HepG2 (cell line): ENCODE measurements around the gene COPZ2.
"Not testable (repeated sequence)": the region's sequence is repeated elsewhere in the genome, so short reads cannot be mapped to it uniquely, and the experiment has no call there.

ENCODE experiments used
- FOXP1 ChIP-seq, 2 experiments: fragments of 450-650 bp in 1 of 2; IDR thresholded peaks; 2 replicates each; pipeline ENCODE4 v1.6.1; 2017 to 2018; ENCODE audit warnings: antibody characterized with exemption in 1 of 2
- NR1H2 ChIP-seq: sonication (generic); formaldehyde crosslinking; IDR thresholded peaks from 2 replicates; pipeline ENCODE4 v1.8.1; 2022; ENCODE audit warnings: low read depth, missing genetic modification reagents, borderline replicate concordance
- POLR2AphosphoS5 ChIP-seq: IDR thresholded peaks from 2 replicates; pipeline ENCODE4 v1.6.1; 2012; ENCODE audit warnings: low read depth, low read length
- ZSCAN20 ChIP-seq: sonication (generic); formaldehyde crosslinking; IDR thresholded peaks from 2 replicates; pipeline ENCODE4 v1.4.0; 2020; ENCODE audit warnings: missing genetic modification reagents, mild to moderate bottlenecking, borderline replicate concordance
- TF ChIP-seq, protein P1 (sequence below): sonication (generic); formaldehyde crosslinking; IDR thresholded peaks from 2 replicates; pipeline ENCODE4 v1.5.0; 2020; ENCODE audit warnings: mild to moderate bottlenecking, missing genetic modification reagents, moderate library complexity
- TF ChIP-seq, protein P2 (sequence below): sonication (generic); formaldehyde crosslinking; IDR thresholded peaks from 2 replicates; pipeline ENCODE4 v1.4.0; 2020; ENCODE audit warnings: mild to moderate bottlenecking, missing genetic modification reagents
- TF ChIP-seq, protein P3 (sequence below): IDR thresholded peaks from 2 replicates; pipeline ENCODE4 v1.6.1; 2012; ENCODE audit warnings: inconsistent platforms

DNA sequence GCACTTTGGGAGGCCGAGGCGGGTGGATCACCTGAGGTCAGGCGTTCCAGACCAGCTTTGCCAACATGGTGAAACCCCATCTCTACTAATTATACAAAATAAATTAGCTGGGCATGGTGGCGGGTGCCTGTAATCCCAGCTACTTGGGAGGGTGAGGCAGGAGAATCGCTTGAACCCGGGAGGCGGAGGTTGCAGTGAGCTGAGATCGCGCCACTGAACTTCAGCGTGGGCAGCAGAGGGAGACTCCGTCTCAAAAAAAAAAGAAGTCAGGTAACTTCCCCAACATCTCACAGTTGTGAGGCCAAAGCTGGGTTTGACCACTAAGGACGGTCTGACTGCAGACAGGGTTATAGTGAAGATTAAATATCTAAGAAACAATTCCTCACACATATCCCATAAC lies 2.9 kb downstream of the COPZ2 start:
- TF ChIP-seq, protein P1, sequence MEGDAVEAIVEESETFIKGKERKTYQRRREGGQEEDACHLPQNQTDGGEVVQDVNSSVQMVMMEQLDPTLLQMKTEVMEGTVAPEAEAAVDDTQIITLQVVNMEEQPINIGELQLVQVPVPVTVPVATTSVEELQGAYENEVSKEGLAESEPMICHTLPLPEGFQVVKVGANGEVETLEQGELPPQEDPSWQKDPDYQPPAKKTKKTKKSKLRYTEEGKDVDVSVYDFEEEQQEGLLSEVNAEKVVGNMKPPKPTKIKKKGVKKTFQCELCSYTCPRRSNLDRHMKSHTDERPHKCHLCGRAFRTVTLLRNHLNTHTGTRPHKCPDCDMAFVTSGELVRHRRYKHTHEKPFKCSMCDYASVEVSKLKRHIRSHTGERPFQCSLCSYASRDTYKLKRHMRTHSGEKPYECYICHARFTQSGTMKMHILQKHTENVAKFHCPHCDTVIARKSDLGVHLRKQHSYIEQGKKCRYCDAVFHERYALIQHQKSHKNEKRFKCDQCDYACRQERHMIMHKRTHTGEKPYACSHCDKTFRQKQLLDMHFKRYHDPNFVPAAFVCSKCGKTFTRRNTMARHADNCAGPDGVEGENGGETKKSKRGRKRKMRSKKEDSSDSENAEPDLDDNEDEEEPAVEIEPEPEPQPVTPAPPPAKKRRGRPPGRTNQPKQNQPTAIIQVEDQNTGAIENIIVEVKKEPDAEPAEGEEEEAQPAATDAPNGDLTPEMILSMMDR (CRISPR knock-in tag) = 0 out of 2 replicates have a peak, but pooled peaks have one; percentile 24
- TF ChIP-seq, protein P2, sequence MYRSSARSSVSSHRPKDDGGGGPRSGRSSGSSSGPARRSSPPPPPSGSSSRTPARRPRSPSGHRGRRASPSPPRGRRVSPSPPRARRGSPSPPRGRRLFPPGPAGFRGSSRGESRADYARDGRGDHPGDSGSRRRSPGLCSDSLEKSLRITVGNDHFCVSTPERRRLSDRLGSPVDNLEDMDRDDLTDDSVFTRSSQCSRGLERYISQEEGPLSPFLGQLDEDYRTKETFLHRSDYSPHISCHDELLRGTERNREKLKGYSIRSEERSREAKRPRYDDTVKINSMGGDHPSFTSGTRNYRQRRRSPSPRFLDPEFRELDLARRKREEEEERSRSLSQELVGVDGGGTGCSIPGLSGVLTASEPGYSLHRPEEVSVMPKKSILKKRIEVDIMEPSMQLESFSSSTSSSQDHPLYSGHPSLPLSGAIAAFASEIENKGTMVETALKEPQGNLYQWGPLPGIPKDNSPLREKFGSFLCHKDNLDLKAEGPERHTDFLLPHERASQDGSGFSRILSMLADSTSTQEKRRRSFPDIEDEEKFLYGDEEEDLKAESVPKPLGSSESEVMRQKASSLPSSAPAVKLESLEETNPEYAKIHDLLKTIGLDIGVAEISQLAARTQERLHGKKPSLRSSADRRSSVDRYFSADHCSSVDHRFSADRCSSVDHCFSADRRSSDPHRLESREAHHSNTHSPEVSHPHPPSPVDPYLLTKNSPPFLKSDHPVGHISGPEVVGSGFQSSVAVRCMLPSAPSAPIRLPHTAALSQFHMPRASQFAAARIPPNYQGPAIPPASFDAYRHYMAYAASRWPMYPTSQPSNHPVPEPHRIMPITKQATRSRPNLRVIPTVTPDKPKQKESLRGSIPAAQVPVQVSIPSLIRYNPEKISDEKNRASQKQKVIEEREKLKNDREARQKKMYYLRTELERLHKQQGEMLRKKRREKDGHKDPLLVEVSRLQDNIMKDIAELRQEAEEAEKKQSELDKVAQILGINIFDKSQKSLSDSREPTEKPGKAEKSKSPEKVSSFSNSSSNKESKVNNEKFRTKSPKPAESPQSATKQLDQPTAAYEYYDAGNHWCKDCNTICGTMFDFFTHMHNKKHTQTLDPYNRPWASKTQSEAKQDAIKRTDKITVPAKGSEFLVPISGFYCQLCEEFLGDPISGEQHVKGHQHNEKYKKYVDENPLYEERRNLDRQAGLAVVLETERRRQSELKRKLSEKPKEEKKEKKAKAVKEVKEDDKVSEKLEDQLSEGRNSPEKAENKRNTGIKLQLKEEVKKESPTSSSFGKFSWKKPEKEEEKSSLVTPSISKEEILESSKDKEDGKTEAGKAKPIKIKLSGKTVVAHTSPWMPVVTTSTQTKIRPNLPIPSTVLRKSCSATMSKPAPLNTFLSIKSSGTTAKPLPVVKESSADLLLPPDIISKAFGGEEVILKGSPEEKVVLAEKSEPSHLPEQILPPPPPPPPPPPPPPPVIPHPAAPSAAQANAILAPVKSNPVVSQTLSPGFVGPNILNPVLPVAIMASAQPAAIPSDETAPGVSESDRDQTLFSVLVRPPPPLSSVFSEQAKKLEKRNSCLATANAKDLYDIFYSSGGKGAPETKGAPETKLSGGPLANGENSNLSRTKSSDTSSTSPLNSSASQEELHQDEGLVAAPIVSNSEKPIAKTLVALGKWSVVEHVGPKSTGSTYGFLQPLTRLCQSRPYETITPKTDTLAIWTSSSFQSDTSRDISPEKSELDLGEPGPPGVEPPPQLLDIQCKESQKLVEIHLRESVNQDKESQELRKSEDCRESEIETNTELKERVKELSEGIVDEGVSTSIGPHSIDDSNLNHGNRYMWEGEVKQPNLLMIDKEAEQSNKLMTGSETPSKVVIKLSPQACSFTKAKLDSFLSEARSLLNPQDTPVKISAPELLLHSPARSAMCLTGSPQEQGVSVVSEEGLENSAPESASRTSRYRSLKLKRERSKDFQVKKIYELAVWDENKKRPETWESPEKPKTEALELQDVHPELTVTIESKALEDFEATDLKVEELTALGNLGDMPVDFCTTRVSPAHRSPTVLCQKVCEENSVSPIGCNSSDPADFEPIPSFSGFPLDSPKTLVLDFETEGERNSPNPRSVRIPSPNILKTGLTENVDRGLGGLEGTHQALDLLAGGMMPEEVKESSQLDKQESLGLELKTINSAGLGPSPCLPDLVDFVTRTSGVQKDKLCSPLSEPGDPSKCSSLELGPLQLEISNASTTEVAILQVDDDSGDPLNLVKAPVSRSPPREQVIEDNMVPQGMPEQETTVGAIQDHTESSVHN (CRISPR knock-in tag) = not testable (repeated sequence)
- TF ChIP-seq POLR2AphosphoS5; ZSCAN20 (CRISPR knock-in tag); NR1H2 (CRISPR knock-in tag); FOXP1 (IDR thresholded peaks at IDR 0.05); FOXP1 (CRISPR knock-in tag; IDR thresholded peaks at IDR 0.05): not testable (repeated sequence)
- TF ChIP-seq, protein P3, sequence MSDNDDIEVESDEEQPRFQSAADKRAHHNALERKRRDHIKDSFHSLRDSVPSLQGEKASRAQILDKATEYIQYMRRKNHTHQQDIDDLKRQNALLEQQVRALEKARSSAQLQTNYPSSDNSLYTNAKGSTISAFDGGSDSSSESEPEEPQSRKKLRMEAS = not testable (repeated sequence)
